Activated T-helper 1 cell treated with anti-CD3 and anti-CD28 coated beads, Interleukin-2, amount 50 U/mL, for 16 hours (primary cell): ENCODE results near the gene RIMS1.
"Not testable (repeated sequence)": the region's sequence is repeated elsewhere in the genome, so short reads cannot be mapped to it uniquely, and the experiment has no call there.

Source experiments
- DNase-seq, 2 donors: peaks; one replicate each; pipeline ENCODE4 v3.0.0-alpha.2; 2020; ENCODE audit warnings: low read depth in 1 of 2, low spot score in 1 of 2

The RIMS1 gene

DNA sequence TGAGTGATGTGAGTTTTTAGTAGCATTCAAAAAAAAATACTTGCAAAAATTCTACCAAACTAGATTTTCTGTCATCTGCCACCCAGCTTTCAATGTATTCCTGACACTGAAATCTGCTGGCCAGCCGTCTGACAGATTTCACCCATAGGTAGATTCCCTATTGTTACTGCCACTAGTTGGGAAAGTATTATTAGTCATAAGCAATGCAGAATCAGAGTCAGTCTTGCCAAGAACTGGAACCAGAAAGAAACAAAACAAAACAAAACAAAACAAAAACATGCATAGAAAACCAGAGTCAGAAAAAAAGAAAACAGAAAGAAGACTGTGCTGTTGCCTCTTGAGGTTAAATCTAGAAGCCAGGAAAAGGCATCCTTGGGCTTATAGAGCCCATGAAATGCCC is 442.4 kb downstream of the RIMS1 start:
- DNase-seq, result no peak

- not testable (repeated sequence) for DNase-seq
These were observed 448.9 kb downstream of the RIMS1 start for GRCh38 chr6:72335203-72335602.

DNA sequence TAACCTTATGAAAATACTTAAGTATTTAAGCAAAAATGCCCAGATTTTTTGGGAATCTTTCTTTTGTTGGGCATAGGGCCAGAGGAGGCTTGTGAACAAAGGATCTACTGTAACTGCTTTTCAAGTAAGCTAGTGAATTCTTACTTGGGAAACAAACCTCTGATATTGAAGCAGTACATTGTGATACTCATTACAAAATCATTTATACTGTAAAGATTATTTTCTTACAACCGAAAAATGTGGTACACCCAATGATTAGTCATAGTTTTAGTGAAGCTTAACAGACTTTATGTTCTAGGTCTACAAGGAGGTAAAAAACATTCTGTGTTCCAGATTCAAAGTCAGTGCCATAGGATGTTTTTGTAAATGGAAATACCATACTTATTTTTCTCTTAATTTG is 462.6 kb downstream of the RIMS1 start:
- DNase-seq, result no peak

DNA sequence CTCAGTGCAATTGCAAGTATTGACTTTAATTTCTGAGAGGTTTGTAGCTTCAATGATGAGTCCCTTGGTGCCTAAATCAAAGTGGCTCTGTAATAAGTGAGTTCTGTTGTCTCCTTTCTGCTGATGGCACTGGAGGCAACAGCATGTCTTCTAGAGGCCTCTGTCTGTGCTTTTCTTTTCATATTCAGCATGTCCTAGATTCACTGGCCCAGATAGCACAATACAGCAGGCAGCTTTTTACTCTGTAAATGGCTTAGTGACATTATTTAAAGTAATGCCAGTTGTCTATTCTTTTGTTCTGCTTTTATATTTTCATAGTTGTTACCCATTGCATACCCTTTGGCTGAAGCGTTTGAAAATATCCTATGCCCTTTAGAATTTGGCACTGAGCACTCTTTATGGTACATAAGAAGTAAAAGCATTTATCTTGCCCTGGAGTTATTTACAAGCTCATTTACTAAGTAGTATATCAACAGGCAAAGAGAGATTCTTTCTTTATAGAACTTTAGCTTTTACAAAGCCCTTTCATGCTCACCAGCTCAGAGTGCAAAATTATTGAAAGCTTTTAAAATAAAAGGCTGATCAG is 464.0 kb downstream of the RIMS1 start:
- DNase-seq, result no peak

DNA sequence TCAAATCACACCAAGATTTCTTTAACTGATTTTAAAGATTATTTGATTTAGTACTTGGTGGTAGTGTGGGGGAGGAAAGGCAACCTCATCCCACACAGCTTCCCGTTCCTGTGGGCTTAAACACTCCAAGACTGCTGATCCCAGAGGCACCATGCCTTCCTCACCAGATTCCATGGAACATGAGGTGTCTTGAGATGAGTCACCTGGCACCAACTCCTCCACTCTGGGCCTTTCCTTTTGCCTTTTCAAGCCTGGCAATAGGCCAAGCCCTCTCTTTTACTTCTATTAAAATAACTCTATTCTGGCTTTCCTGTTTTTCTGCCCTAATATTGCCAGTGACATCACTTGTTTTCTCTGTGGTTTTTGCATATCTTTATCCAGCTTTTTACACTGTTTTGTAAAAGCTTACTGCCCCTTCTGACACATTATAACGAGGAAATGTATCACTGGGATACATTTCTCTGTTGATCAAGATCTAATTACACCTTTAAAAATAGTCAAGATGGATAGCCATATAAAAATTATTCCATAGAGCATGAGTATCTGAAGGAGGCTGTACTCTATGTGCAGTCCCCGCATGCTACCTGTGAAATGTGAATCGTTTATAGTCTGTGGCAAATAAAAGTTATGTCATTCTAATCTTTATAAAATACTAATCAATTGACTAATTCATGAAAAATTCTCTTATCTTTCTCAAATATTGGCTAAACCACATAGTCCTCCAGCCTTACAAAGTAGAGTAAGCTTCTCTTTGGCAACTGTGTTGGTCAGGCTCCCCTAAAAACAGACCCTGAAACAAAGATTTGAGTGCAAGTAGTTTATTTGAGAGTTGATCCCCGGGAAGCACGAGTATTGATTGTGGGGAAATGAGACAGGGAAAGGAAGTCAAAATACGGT is 477.7 kb downstream of the RIMS1 start:
- DNase-seq, result no peak

DNA sequence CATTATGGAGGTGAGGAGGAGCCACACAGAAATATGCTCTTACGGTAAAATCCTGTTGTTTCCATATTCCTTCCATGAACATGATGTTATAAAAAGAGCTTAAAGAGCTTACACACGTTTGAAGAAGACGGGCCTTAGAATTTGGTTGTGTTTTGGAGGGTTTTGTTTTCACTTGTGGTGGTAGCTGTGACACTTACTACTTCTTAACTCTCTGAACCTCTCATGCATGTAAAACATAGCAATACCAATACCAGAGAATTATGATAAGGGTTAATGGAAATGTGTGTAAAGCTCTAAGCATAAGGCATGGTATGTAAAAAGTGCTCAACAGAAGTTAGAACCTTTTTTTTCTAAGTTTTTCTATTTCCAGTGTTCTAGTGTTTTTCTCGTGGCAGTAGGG is 479.4 kb downstream of the RIMS1 start:
- DNase-seq, result no peak

DNA sequence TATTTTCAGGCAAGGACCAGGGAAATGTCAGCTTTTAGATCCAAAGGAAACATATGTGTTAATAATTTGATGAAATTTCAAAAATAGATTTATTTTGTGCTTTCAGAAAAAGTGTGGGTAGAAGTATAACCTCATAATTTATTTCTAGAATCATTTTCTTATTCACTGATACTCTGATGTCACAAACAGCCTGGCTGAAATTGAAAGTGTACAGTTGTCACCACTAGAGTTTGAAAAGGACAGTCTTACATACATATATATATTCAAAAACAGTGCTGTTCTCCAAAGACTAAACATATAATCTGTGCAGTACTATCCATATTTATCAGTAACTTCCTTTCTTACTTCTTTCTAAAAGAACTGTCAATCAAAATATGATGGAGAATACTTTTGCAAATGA is 481.1 kb downstream of the RIMS1 start:
- DNase-seq, result no peak

DNA sequence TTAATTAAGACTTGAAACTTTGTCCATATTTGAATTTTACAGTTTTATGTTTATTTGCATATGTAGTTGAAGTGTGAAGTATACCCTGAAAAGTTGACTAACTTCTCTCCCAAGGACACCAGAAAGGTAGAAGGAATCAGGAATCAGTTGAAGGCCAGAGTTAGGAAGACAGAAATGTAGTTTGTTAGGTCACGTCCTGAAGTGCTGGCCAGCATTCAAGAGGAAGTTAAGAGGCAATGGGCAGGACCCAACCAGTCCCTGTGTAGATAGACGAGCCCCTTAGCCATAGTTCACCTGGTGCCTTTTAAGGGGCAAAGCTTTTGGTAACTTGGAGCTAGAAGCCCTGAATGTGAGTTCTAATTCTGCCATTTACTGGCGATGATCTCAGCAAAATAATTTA is 485.1 kb downstream of the RIMS1 start:
- no peak for DNase-seq

GRCh38 chr6:72374172-72374571 is 487.8 kb downstream of the RIMS1 start:
- no peak for DNase-seq

DNA sequence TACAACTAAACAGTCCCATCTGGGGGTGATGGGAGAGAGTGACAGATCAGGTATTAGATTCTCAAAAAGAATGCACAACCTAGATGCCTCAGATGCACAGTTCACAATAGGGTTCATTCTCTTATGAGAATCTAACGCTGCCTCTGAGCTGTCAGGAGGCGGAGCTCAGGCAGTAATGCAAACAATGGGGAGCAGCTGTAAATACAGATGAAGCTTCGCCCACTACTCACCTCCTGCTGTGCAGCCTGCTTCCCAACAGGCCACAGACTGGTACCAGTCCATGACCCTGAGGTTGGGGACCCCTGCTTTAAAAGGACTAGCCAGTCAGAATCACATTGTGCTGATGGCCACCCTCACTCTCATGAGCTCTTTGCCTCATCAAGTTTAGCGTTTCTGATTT is 488.5 kb downstream of the RIMS1 start:
- no peak for DNase-seq

GRCh38 chr6:72376736-72377135 is 490.4 kb downstream of the RIMS1 start:
- no peak for DNase-seq

DNA sequence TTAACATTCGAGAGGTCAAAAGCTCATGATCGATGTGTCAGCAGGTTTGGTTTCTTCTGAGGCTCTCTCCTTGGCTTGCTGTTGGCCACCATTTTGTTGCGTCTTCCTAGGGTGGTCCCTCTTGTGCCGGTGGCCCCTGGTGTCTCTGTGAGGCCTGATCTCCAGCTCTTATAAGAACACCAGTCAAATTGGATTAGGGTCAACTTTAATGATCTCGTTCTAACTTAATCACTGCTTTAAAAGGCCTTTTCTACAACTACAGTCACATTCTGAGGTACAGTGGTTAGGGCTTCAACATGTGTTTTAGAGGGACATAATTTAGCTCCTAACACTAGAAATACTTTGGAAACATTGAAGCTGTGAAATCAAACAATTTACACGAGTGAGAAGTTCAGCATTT is 494.7 kb downstream of the RIMS1 start:
- no peak for DNase-seq

- no peak for DNase-seq
These were observed 496.5 kb downstream of the RIMS1 start for GRCh38 chr6:72382602-72383529.

GRCh38 chr6:72386324-72386723 is 500.0 kb downstream of the RIMS1 start:
- DNase-seq, result no peak

DNA sequence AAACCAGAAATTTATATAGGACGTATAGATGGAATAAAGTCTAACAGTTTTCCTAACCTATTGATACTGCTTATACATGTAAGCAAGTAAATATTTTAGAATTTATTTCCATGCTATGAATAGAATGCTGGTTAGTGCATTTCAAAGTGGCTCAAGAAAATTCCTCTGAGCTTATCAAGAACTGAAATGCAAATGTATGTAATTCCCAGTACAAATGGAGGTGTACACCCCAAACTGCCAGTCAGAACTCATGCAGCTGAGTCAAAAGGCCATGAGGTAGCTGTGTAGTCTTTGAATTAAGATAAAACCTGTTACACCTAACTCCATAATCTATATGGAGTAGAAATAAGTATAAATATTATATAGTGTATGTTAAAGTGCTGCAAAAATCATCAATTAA is 503.3 kb downstream of the RIMS1 start:
- no peak for DNase-seq

DNA sequence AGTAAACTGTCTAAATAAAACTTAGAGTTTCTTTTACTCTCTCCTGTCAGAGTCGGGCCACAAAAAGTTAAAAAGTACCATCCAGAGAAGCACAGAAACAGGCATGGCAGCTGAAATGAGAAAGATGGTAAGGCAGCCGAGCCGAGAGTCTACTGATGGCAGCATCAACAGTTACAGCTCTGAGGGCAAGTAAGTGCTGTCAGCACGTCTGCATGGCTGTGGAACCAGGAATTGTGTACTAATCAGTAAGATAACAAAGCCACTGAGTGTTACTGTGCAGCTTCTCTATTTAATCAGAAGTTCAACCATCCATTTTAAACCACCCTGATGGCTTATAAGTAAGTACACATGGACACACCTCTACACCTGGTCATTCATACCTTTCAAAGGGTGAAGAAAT is 504.2 kb downstream of the RIMS1 start:
- no peak for DNase-seq

GRCh38 chr6:72401865-72402264 is 515.5 kb downstream of the RIMS1 start:
- DNase-seq, result no peak

DNA sequence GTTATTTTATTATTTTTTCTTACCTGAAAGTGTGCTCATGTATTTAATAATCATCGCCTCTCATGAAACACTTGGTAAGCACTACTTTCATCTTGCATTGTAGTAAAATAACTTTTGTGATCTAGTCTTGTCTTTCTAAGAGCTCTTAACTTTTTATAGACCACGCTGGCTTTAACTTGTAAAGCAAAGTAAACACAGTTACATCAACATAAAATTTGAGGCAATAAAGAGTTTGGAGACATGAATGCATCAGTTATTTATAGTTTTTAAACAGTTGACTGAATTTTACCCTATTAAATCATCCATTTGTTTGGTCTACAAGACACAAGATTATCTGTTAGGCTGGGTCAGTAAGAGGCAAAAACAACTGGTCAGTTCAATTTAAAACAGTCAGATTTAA is 517.1 kb downstream of the RIMS1 start:
- DNase-seq, result no peak

- no peak for DNase-seq
These were observed 520.2 kb downstream of the RIMS1 start for GRCh38 chr6:72406517-72406916.

GRCh38 chr6:72410769-72411168 is 524.4 kb downstream of the RIMS1 start:
- no peak for DNase-seq

GRCh38 chr6:72411872-72412708 is 525.7 kb downstream of the RIMS1 start:
- peak; percentile 53 to 59 for DNase-seq
